ENCODE data around the gene ANKH. TPM values are rescaled to one million over a fixed set of nuclear protein-coding genes. Genes with fewer than 3 reads are reported as not detected.

The ANKH gene
- total RNA-seq, 1 experiment from 2014 or later: 16.9 TPM

DNA sequence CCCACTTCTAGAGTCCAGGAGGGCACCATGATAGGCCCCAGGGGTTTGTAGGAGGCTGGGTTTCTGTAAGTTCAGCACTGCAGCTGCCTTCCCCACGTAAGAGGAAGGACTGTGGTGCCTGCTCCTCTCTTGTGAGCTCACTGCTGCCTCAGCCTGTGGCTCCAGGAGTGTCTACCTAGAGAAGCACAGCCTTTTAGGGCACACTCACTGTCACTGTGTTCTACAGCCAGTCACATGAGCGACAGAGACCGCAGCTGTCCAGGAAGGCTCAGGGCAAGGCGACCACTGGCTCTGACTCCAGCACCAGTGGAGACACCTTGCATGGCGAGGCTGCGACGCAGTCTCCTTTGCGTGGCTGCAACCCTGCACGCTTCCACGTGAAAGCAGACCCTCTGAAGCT is 134.3 kb downstream of the ANKH start:
- no peak overlapping the region for H3K27ac Mint-ChIP-seq
- H3K4me3 Mint-ChIP-seq: no peak overlapping the region
- H3K9me3 Mint-ChIP-seq: no peaks in the 10 kb centered on the region
- DNase-seq (ENCODE audit: low spot score): no peak
- H3K27me3 Mint-ChIP-seq (ENCODE audit: low read depth): no peaks in the 10 kb centered on the region
- ChIA-PET CTCF (interaction anchor here (1.3 kb wide), 1 partner anchor 157 kb away, joined by 3 read pairs; no protein-coding TSS in a partner anchor), POLR2A (no interaction called here)
- peaks cover 28% of the 10 kb centered on the region for H3K4me1 Mint-ChIP-seq
- no peaks in the 10 kb centered on the region for H3K36me3 Mint-ChIP-seq
- ATAC-seq: no peak
- TF ChIP-seq CREM (CRISPR knock-in tag; IDR thresholded peaks at IDR 0.05) (no peak), SMAD3 (CRISPR knock-in tag; IDR thresholded peaks at IDR 0.05; ENCODE audit: borderline replicate concordance) (no peak), NFYB (CRISPR knock-in tag; conservative IDR thresholded peaks at IDR 0.05; ENCODE audit: low read depth) (no peak), NFATC4 (CRISPR knock-in tag; IDR thresholded peaks at IDR 0.05) (no peak), SP1 (CRISPR knock-in tag; conservative IDR thresholded peaks at IDR 0.05) (no peak), FOXK1 (CRISPR knock-in tag; IDR thresholded peaks at IDR 0.05) (no peak), ZNF232 (CRISPR knock-in tag; IDR thresholded peaks at IDR 0.05) (no peak), ZBTB21 (CRISPR knock-in tag; IDR thresholded peaks at IDR 0.05; ENCODE audit: borderline replicate concordance) (no peak), TEAD4 (CRISPR knock-in tag; IDR thresholded peaks at IDR 0.05) (no peak), GRHL2 (CRISPR knock-in tag; IDR thresholded peaks at IDR 0.05; ENCODE audit: insufficient replicate concordance, severe bottlenecking) (no peak)
- TF ChIP-seq, protein P1, sequence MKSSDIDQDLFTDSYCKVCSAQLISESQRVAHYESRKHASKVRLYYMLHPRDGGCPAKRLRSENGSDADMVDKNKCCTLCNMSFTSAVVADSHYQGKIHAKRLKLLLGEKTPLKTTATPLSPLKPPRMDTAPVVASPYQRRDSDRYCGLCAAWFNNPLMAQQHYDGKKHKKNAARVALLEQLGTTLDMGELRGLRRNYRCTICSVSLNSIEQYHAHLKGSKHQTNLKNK (CRISPR knock-in tag; IDR thresholded peaks at IDR 0.05): no peak
- TF ChIP-seq, protein P2, sequence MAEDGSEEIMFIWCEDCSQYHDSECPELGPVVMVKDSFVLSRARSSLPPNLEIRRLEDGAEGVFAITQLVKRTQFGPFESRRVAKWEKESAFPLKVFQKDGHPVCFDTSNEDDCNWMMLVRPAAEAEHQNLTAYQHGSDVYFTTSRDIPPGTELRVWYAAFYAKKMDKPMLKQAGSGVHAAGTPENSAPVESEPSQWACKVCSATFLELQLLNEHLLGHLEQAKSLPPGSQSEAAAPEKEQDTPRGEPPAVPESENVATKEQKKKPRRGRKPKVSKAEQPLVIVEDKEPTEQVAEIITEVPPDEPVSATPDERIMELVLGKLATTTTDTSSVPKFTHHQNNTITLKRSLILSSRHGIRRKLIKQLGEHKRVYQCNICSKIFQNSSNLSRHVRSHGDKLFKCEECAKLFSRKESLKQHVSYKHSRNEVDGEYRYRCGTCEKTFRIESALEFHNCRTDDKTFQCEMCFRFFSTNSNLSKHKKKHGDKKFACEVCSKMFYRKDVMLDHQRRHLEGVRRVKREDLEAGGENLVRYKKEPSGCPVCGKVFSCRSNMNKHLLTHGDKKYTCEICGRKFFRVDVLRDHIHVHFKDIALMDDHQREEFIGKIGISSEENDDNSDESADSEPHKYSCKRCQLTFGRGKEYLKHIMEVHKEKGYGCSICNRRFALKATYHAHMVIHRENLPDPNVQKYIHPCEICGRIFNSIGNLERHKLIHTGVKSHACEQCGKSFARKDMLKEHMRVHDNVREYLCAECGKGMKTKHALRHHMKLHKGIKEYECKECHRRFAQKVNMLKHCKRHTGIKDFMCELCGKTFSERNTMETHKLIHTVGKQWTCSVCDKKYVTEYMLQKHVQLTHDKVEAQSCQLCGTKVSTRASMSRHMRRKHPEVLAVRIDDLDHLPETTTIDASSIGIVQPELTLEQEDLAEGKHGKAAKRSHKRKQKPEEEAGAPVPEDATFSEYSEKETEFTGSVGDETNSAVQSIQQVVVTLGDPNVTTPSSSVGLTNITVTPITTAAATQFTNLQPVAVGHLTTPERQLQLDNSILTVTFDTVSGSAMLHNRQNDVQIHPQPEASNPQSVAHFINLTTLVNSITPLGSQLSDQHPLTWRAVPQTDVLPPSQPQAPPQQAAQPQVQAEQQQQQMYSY (CRISPR knock-in tag; IDR thresholded peaks at IDR 0.05): no peak
- TF ChIP-seq, protein P3, sequence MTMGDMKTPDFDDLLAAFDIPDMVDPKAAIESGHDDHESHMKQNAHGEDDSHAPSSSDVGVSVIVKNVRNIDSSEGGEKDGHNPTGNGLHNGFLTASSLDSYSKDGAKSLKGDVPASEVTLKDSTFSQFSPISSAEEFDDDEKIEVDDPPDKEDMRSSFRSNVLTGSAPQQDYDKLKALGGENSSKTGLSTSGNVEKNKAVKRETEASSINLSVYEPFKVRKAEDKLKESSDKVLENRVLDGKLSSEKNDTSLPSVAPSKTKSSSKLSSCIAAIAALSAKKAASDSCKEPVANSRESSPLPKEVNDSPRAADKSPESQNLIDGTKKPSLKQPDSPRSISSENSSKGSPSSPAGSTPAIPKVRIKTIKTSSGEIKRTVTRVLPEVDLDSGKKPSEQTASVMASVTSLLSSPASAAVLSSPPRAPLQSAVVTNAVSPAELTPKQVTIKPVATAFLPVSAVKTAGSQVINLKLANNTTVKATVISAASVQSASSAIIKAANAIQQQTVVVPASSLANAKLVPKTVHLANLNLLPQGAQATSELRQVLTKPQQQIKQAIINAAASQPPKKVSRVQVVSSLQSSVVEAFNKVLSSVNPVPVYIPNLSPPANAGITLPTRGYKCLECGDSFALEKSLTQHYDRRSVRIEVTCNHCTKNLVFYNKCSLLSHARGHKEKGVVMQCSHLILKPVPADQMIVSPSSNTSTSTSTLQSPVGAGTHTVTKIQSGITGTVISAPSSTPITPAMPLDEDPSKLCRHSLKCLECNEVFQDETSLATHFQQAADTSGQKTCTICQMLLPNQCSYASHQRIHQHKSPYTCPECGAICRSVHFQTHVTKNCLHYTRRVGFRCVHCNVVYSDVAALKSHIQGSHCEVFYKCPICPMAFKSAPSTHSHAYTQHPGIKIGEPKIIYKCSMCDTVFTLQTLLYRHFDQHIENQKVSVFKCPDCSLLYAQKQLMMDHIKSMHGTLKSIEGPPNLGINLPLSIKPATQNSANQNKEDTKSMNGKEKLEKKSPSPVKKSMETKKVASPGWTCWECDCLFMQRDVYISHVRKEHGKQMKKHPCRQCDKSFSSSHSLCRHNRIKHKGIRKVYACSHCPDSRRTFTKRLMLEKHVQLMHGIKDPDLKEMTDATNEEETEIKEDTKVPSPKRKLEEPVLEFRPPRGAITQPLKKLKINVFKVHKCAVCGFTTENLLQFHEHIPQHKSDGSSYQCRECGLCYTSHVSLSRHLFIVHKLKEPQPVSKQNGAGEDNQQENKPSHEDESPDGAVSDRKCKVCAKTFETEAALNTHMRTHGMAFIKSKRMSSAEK (CRISPR knock-in tag; IDR thresholded peaks at IDR 0.05; ENCODE audit: borderline replicate concordance): no peak
- TF ChIP-seq, protein P4, sequence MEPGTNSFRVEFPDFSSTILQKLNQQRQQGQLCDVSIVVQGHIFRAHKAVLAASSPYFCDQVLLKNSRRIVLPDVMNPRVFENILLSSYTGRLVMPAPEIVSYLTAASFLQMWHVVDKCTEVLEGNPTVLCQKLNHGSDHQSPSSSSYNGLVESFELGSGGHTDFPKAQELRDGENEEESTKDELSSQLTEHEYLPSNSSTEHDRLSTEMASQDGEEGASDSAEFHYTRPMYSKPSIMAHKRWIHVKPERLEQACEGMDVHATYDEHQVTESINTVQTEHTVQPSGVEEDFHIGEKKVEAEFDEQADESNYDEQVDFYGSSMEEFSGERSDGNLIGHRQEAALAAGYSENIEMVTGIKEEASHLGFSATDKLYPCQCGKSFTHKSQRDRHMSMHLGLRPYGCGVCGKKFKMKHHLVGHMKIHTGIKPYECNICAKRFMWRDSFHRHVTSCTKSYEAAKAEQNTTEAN (CRISPR knock-in tag; IDR thresholded peaks at IDR 0.05): no peak
- TF ChIP-seq, protein P5, sequence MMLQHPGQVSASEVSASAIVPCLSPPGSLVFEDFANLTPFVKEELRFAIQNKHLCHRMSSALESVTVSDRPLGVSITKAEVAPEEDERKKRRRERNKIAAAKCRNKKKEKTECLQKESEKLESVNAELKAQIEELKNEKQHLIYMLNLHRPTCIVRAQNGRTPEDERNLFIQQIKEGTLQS (CRISPR knock-in tag; conservative IDR thresholded peaks at IDR 0.05): no peak

DNA sequence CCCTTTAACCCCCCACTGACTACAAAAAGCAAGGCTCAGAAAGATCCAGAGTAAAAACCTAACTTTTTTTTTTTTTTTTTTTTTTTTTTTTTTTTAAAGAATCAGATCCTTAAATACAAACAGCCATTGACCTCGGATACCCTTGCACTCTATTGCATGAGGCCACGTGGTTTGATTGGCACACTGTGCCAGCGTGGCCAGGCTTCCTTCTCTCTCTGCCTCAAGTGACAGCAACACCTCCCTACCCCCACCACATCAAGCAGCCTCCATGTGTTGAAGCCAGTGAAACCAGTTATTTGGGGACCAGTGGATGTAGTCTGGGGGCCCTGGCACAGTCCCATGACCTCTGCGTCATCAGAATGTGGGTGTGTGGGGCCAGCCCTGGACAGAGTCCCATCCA is 135.6 kb downstream of the ANKH start:
- Mint-ChIP-seq H3K27ac (no peak overlapping the region), H3K9me3 (no peaks in the 10 kb centered on the region), H3K36me3 (no peaks in the 10 kb centered on the region), H3K4me3 (no peak overlapping the region), H3K27me3 (ENCODE audit: low read depth) (no peaks in the 10 kb centered on the region; the same call in 1 of the 2 replicates), H3K4me1 (peaks cover 14% of the 10 kb centered on the region)
- ChIA-PET CTCF (interaction anchor here (1.0 kb wide), 1 partner anchor 10 kb away, joined by 3 read pairs; no protein-coding TSS in a partner anchor), POLR2A (no interaction called here)
- no peak for DNase-seq (ENCODE audit: low spot score)
- no peak for ATAC-seq
- no peak for TF ChIP-seq OVOL2 (CRISPR knock-in tag; IDR thresholded peaks at IDR 0.05; ENCODE audit: borderline replicate concordance)
- no peak for TF ChIP-seq EMX1 (CRISPR knock-in tag; IDR thresholded peaks at IDR 0.05)
- TF ChIP-seq, protein P6, sequence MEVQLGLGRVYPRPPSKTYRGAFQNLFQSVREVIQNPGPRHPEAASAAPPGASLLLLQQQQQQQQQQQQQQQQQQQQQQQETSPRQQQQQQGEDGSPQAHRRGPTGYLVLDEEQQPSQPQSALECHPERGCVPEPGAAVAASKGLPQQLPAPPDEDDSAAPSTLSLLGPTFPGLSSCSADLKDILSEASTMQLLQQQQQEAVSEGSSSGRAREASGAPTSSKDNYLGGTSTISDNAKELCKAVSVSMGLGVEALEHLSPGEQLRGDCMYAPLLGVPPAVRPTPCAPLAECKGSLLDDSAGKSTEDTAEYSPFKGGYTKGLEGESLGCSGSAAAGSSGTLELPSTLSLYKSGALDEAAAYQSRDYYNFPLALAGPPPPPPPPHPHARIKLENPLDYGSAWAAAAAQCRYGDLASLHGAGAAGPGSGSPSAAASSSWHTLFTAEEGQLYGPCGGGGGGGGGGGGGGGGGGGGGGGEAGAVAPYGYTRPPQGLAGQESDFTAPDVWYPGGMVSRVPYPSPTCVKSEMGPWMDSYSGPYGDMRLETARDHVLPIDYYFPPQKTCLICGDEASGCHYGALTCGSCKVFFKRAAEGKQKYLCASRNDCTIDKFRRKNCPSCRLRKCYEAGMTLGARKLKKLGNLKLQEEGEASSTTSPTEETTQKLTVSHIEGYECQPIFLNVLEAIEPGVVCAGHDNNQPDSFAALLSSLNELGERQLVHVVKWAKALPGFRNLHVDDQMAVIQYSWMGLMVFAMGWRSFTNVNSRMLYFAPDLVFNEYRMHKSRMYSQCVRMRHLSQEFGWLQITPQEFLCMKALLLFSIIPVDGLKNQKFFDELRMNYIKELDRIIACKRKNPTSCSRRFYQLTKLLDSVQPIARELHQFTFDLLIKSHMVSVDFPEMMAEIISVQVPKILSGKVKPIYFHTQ (CRISPR knock-in tag; IDR thresholded peaks at IDR 0.05): no peak
- TF ChIP-seq, protein P7, sequence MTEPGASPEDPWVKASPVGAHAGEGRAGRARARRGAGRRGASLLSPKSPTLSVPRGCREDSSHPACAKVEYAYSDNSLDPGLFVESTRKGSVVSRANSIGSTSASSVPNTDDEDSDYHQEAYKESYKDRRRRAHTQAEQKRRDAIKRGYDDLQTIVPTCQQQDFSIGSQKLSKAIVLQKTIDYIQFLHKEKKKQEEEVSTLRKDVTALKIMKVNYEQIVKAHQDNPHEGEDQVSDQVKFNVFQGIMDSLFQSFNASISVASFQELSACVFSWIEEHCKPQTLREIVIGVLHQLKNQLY (CRISPR knock-in tag; IDR thresholded peaks at IDR 0.05): no peak
- TF ChIP-seq, protein P8, sequence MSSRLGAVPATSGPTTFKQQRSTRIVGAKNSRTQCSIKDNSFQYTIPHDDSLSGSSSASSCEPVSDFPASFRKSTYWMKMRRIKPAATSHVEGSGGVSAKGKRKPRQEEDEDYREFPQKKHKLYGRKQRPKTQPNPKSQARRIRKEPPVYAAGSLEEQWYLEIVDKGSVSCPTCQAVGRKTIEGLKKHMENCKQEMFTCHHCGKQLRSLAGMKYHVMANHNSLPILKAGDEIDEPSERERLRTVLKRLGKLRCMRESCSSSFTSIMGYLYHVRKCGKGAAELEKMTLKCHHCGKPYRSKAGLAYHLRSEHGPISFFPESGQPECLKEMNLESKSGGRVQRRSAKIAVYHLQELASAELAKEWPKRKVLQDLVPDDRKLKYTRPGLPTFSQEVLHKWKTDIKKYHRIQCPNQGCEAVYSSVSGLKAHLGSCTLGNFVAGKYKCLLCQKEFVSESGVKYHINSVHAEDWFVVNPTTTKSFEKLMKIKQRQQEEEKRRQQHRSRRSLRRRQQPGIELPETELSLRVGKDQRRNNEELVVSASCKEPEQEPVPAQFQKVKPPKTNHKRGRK (CRISPR knock-in tag; IDR thresholded peaks at IDR 0.05; ENCODE audit: borderline replicate concordance): no peak
